GM10248 (cell line): ENCODE data around the gene SNTB2.
A peak's percentile ranks its signal among the peaks of the same experiment; 100 is the strongest.

Experiments used
- CTCF ChIA-PET: fragments of 300-600 bp; sonication (Branson Sonifier 250); formaldehyde crosslinking; extraction: SDS; loops from one replicate; lab custom pipeline; 2021; ENCODE audit warnings: antibody characterized with exemption; lab: Yijun Ruan, JAX
- POLR2A ChIA-PET: fragments of 350-650 bp; sonication (Branson Sonifier 250); formaldehyde crosslinking; extraction: SDS; loops from one replicate; lab custom pipeline; 2020; ENCODE audit warnings: antibody characterized with exemption; lab: Yijun Ruan, JAX
- DNase-seq: peaks from one replicate; pipeline ENCODE4 v3.0.0; 2012; ENCODE audit errors: extremely low spot score
- CTCF ChIP-seq: IDR thresholded peaks from 2 replicates; pipeline ENCODE4 v1.5.1; 2012; ENCODE audit warnings: mild to moderate bottlenecking, low read depth; ENCODE audit errors: extremely low read depth, missing control alignments, control extremely low read depth

SNTB2 gene

GRCh38 chr16:69306031-69306430 lies 119.1 kb downstream of the SNTB2 start:
- TF ChIP-seq CTCF: no peak
- POLR2A ChIA-PET: no interaction called here
- no peak for DNase-seq
- CTCF ChIA-PET: interaction anchor here (0.9 kb wide), 1 partner anchor 449 kb away, joined by 3 read pairs; the partner anchor contains the start of gene NOB1

GRCh38 chr16:69307091-69307490 lies 120.1 kb downstream of the SNTB2 start:
- ChIA-PET CTCF (no interaction called here), POLR2A (no interaction called here)
- no peak for DNase-seq
- no peak for TF ChIP-seq CTCF

GRCh38 chr16:69307856-69308255 lies 120.9 kb downstream of the SNTB2 start:
- TF ChIP-seq CTCF: no peak
- POLR2A ChIA-PET: no interaction called here
- DNase-seq: no peak
- CTCF ChIA-PET: no interaction called here

- TF ChIP-seq CTCF: no peak
- no peak for DNase-seq
- POLR2A ChIA-PET: no interaction called here
- CTCF ChIA-PET: interaction anchor here (0.7 to 1.1 kb wide), 2 partner anchors 21 to 133 kb away, joined by 3 read pairs; no protein-coding TSS in a partner anchor
Measured at GRCh38 chr16:69309316-69309715, 122.4 kb downstream of the SNTB2 start.

GRCh38 chr16:69310653-69311532 lies 123.9 kb downstream of the SNTB2 start, which contains the start of gene VPS4A:
Gene VPS4A, plus strand, starts transcription at chr16:69311350. Its CDS starts 162 bp downstream, at chr16:69311512.
- CTCF ChIA-PET: interaction anchor here (0.6 to 1.2 kb wide), 6 partner anchors 10 to 178 kb away, joined by 3 to 4 read pairs (median 3); partner anchors contain the start of gene COG8
- POLR2A ChIA-PET: no interaction called here
- peak; percentile 99 for TF ChIP-seq CTCF
- DNase-seq: peak; percentile 99

GRCh38 chr16:69311533-69312387 lies 124.8 kb downstream of the SNTB2 start:
- peak; percentile 54 for DNase-seq
- POLR2A ChIA-PET: no interaction called here
- CTCF ChIA-PET: interaction anchor here (0.9 to 1.6 kb wide), 13 partner anchors 10 to 443 kb away, joined by 3 to 8 read pairs (median 4); partner anchors contain the start of genes HAS3, NOB1 and PDF

More at GRCh38 chr16:69311533-69312387, 124.8 kb downstream of the SNTB2 start:
- TF ChIP-seq CTCF: peak; percentile 25
